ENCODE data around the gene SERPINB11. TPM values are rescaled to one million over a fixed set of nuclear protein-coding genes. Genes with fewer than 3 reads are reported as not detected.

SERPINB11 gene
- total RNA-seq, result not detected in 2 replicates

GRCh38 chr18:63702660-63703059 lies at the start of gene SERPINB11:
TSS of gene SERPINB11 (plus strand) at chr18:63702960. CDS start at chr18:63710194, 7,234 bp downstream.

GRCh38 chr18:63661750-63662149 lies 41.0 kb upstream of the SERPINB11 start, which contains the start of gene SERPINB3:
TSS of gene SERPINB3 (minus strand) at chr18:63661893. CDS start at chr18:63661216, 677 bp downstream.

Other genes starting within 250 kb of the SERPINB11 start
- 7.9 and 24.2 TPM in 2 replicates for gene SERPINB5, start 226.0 kb upstream of the SERPINB11 start, total RNA-seq
- gene SERPINB12, start 160.6 kb upstream of the SERPINB11 start, total RNA-seq, result not detected in 2 replicates
- not detected in 2 replicates for gene SERPINB13, start 115.6 kb upstream of the SERPINB11 start, total RNA-seq
- not detected in 2 replicates for gene SERPINB4, start 58.7 kb upstream of the SERPINB11 start, total RNA-seq
- not detected in 2 replicates for gene SERPINB3, start 41.1 kb upstream of the SERPINB11 start, total RNA-seq
- 0.79 and 15.1 TPM in 2 replicates for gene SERPINB7, start 72.5 kb downstream of the SERPINB11 start, total RNA-seq
- 0.98 and 4.7 TPM in 2 replicates for gene SERPINB2, start 184.7 kb downstream of the SERPINB11 start, total RNA-seq
- not detected in 2 replicates for gene SERPINB10, start 205.0 kb downstream of the SERPINB11 start, total RNA-seq
- not detected in 2 replicates for gene HMSD, start 246.3 kb downstream of the SERPINB11 start, total RNA-seq

Data from placental epithelial cell (primary cell).